ENCODE results near the gene SNX21.
"Not testable (repeated sequence)": the region's sequence is repeated elsewhere in the genome, so short reads cannot be mapped to it uniquely, and the experiment has no call there.

Gene SNX21

DNA sequence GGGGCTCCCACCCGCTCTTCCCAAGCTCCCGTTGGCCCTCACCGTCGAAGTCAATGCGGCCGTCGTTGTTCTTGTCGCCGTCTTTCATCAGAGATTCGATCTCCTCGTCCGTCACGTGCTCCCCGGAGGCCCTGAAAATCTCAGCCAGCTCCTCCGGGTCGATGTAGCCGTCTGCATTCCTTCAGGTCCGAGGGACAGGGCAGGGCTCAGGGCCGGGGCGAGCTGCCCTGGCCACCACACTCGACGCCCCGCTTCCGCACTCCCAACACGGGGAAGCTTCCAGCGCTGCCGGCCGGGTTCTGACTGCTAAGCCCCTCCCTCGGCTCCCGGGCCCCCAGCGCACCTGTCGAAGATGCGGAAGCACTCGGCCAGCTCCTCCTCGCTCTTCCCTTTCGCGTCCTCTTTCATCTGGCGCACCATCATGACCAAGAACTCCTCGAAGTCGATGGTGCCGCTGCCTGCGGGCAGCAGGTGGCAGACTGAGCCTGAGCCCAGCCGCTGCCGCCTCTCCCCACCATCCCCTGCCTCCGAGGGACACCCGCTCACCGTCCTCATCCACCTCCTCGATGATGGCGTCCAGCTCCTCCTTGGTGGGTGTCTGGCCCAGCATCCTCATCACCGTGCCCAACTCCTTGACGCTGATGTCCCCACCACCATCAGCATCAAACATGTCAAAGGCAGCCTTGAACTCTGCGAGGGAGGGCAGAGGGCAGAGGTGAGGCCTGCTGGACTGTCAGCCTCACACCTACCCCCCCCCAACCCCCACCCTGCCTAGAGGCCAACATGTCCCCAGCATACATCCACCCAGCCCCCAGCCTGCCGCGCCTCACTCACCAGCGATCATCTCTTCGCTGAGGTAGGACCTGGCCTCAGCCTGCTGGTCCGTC lies 9.4 kb upstream of the SNX21 start:
- peak; percentile 85 for DNase-seq (ENCODE audit: low spot score)

DNA sequence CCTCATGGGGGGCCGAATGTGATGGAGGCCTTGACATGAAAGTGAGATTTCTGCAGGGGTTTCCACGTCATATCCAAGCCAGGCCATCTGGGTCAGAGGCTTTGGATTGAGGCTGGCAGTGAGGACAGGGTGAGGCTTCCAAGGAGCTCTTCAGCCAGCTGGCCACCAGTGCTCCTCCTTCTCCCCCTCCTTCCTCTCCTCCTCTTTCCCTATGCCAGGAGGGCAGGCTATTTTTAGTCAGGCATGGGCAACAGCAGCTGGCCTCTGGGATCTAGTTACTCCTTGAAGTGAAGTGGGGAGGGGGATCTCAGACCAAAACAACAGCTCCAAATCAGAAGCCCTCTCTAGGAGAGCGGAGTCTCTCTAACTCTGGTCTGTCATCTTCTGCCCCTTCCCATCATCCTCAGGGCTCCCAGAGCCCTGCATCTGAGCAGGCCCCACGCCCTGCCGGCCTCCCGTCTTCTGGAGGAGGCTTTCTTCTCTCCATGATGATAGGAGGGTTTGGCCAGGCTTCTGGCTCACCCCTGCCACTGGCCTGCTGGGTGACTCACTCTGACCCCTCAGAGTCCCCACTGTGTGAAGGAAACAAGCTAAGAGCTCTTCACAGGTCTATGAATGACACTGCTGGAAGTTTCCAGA lies 7.1 kb upstream of the SNX21 start:
- no peak for DNase-seq (ENCODE audit: low spot score)

GRCh38 chr20:45827030-45827652 lies 6.5 kb upstream of the SNX21 start, which contains the start of gene TNNC2:
TNNC2 (minus strand) TSS chr20:45827312; CDS start chr20:45827248, 64 bp downstream.
- no peak for DNase-seq (ENCODE audit: low spot score)

GRCh38 chr20:45827712-45828111 lies 5.9 kb upstream of the SNX21 start:
- no peak for DNase-seq (ENCODE audit: low spot score)

- DNase-seq (ENCODE audit: low spot score) = no peak
These were observed 5.0 kb upstream of the SNX21 start for GRCh38 chr20:45828589-45828988.

DNA sequence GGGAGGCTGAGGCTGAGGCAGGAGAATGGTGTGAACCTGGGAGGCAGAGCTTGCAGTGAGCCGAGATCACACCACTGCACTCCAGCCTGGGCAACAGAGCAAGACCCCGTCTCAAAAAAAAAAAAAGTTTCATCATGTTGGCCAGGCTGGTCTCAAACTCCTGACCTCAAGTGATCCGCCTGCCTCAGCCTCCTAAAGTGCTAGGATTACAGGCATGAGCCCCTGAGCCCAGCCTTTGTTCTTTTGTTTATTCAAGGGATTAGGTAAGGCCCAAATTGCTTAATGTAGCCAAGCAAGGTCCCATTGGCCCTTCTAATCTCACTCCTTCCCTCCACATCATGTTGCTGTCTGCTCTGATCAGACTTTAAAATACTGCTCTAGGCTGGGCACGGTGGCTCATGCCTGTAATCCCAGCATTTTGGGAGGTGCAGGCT lies 3.9 kb upstream of the SNX21 start:
- DNase-seq (ENCODE audit: low spot score) = not testable (repeated sequence)

DNA sequence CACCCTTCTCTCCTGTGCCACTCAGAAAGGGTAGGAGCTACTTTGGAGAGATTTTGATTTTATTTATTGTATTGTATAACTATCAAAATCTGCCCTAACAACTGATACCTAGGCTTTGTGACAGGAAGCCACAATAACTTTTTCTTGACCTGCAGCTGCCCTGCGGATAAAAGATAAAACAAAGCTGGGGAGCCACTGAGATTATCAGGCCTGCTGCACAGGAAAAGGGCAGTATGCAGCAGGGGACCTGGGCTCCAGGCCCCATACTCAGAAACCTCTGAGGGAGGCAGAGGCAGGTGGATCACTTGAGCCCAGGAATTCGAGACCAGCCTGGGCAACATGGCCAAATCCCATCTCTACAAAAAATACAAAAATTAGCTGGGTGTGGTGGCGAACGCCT lies 980 bp upstream of the SNX21 start:
- no peak for DNase-seq (ENCODE audit: low spot score)

- peak; percentile 81 for DNase-seq (ENCODE audit: low spot score)
These were observed 541 bp downstream of the SNX21 start for GRCh38 chr20:45833883-45834796.

DNA sequence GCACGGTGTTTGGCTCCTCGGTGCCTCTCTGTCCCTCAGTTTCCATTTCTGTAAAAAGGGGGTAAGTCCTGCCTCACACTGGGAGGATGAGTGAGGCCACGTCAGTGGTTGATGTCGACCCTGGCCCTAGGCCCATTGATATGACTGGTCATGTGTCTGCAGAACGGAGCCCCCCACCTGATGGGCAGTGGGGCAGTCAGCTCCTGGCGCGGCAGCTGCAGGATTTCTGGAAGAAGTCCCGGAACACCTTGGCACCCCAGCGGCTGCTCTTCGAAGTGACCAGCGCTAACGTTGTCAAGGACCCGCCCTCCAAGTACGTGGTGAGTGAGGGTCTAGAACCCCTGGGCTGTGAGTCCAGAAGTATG lies 1.2 kb downstream of the SNX21 start:
- no peak for DNase-seq (ENCODE audit: low spot score)

DNA sequence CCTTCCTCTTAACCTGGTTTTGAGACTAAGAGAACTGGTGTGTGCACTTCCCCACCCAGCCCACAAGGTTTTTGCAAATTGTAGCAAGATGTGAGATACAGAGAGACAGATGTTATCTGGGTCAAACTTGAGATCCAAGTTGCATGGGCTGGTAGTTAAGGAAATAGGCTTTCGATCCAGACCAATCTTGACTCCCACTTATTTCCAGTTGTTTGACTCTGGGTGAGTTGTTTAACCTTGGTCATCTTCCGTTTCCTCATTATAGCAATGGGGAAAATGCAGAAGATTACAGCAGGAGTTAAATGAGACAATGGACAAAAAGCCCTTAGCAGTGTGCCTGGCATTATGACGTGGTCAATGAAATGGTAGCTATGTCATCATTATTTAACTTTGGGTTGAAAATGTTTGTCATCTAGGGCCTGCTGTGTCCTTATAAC lies 1.7 kb downstream of the SNX21 start:
- DNase-seq (ENCODE audit: low spot score) = no peak

DNA sequence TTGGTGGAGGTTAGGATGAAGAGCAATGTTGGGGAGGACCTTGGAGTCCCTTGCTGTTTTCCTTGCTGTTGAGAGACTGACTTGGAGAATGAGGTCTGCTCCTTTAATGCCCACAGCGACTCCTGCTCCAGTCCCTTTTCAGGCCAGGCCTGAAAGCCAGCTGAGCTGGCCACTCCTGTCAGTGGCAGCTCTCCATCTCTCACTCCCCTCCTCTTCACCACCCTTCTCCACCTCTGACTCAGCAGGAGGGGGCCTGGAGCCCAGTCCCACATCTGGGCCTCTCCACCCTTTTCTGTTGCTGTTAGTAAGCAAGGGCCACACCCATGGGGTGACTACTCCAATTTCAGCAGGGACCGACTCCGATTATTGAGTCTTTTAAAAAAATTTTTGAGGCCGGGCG lies 2.2 kb downstream of the SNX21 start:
- DNase-seq (ENCODE audit: low spot score) = no peak

DNA sequence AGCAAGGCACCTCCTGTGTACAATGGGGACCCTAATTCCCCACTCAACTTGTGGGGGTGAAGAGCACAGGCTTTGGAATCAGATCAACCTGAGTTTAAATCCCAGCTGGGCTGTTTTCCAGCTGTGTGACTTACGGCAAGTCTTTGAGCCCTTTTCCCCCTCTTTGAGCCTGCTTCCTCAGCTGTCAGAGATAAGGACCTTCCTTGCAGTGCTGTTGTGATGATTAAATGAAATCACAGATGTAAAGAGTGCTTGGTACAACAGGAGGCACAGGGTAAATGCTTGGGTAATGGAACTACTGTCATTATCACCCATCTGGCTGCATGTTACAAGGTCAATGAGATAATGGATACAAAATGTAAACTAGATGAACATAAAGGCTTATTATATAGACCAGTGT lies 3.2 kb downstream of the SNX21 start:
- DNase-seq (ENCODE audit: low spot score) = no peak

- DNase-seq (ENCODE audit: low spot score) = no peak
These were observed 7.2 kb downstream of the SNX21 start for GRCh38 chr20:45840700-45841198.

GRCh38 chr20:45841407-45842129 lies 8.0 kb downstream of the SNX21 start:
- DNase-seq (ENCODE audit: low spot score) = no peak

DNA sequence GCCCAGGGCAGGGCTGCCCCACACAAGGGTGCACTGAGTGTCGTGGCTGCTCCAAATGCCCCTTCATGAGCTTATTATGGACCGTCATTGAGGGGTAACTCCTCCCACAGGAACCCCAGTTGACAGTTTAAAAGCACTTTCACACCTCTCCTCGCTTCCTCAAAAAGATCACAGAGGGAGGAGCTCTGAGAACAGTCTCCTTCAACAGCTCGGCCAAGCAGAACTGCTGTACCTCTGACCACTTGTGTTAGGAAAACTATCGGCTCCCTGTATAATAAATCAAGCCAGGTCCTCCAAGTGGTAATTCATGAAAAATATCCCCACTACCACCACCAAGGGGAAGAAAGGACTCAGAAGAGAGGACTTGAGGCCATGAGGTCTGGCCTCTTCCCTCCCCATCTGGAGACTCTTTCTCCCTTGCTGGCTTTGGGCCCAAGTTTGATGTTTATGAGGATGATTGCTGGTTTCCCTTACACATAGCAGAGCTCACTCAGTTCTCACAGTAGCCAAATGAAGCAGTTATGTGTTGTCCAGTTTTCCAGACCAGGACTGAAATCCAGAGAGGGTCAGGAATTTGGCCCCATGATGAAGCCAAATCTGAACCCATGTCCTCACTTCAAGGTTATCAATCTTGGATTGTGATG lies 8.7 kb downstream of the SNX21 start:
- DNase-seq (ENCODE audit: low spot score) = no peak

DNA sequence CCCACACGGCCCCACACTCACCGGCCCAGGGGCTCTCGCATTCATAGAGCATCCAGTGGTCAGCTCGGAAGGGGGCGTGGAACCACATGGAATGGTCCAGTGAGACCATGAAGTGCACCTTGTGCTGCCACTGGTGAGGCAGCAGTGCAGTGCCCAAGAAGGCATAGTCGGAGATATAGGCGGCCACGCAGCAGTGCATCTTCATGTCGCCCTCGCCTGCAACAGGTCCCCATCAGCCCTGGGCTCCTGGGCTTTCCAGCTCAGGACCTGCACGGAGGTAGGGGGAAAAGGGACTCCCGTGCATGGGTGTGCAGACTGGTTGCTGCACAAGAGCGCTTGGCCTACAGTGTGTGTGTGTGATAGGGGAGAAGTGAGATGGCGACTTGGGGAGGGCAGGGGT lies 9.9 kb downstream of the SNX21 start:
- no peak for DNase-seq (ENCODE audit: low spot score)

DNA sequence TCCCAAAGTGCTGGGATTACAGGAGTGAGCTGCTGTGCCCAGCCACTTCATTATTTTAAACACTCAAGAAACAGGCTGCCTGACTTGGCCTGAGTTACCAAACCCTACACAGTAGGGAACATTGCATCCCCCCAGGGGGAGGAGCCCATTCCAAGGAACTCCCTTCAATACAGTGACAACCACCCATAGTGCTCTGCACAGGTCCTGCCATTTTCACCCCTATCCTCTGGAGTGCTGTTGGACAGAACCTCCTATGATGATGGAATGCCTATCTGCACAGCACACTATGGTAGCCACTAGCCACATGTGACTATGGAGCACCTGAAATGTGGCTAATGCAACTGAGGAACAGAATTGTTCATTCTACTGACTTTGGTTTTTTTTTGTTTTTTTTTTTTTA lies 11.9 kb downstream of the SNX21 start:
- no peak for DNase-seq (ENCODE audit: low spot score)

- no peak for DNase-seq (ENCODE audit: low spot score)
These were observed 14.8 kb downstream of the SNX21 start for GRCh38 chr20:45848421-45848820.

DNA sequence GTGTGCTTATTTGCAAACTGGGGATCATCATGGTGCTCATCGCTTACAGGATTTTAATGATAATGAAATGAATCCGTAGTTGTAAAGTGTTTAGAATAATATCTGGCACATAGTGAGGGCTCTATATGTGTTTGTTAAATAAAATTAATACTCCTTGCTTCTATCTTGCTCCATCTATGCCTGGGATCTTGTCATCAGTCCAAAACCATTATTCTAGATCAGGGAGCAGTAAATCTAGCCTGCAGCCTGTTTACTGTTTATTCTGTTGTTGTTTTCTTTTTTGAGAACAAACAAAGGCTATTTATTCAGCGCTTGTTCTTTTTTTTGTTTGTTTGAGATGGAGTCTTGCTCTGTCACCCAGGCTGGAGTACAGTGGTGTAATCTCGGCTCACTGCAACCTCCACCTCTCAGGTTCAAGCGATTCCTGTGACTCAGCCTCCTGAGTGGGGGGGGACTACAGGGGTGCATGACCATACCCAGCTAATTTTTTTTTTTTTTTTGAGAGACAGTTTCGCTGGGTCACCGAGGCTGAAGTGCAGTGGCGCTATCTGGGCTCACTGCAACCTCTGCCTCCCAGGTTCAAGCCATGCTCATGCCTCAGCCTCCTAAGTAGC lies 15.5 kb downstream of the SNX21 start:
- no peak for DNase-seq (ENCODE audit: low spot score)

GRCh38 chr20:45850238-45850637 lies 16.6 kb downstream of the SNX21 start:
- no peak for DNase-seq (ENCODE audit: low spot score)

Data from D341Med (cell line).